NCI-H2107 treated with DMSO at 0.1 percent for 48 hours (cell line): ENCODE results near the gene DAW1.
"Not testable (repeated sequence)": the region's sequence is repeated elsewhere in the genome, so short reads cannot be mapped to it uniquely, and the experiment has no call there.

ENCODE experiments used
- DNase-seq: peaks from one replicate; lab custom pipeline; 2025; ENCODE audit not compliant: unreplicated experiment; lab: John Stamatoyannopoulos, UW

DAW1 gene

DNA sequence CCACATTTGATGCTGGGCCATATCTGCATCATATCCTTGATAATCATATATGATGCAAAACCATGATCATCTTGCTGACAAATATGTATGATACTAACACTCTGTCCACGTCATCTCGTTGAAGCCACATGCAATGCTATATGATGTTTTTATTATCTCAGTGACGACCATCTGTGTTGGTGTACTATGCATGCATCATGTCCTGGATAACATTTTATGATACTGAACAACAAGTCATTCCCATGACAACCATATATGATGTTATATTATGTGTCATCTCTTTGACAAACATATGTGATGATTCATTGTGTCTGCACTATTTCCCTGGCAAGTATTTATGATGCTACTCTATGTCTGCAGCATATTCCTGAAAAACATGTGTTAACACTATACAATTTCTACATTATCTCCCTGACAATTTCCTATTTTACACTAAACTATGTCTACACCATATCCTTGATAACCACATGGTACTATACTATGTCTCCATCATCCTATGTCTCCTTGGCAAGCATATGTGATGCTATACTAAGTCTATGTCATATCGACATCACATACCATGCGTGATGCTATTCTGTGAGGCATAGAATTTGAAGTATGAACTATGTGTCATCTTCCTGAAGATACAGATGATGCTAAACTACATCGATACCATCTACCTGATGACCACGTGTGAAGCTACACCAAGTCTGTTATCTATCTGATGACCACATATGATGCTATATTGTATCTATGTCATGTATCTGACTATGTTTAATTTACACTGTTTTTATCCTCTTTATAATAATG lies 37.0 kb downstream of the DAW1 start:
- no peak for DNase-seq

GRCh38 chr2:227914362-227914761 lies 42.9 kb downstream of the DAW1 start:
- DNase-seq = no peak

DNA sequence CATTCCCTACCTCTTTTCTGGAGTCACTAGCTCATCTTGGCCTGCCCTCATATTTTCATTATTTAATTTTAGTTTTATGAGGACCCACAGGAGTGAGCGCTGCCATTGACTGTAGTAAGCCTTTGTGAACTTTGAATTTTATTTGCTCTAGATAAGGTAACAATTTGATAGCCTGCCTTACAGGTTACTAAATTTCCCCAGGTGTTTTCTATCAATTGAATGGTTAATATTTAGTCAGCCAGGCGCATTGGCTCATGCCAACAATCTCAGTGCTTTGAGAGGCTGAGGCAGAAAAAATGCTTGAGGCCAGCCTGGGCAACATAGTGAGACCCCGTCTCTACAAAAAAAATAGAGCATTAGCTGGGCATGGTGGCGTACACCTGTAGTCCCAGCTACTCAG lies 50.2 kb downstream of the DAW1 start:
- no peak for DNase-seq

DNA sequence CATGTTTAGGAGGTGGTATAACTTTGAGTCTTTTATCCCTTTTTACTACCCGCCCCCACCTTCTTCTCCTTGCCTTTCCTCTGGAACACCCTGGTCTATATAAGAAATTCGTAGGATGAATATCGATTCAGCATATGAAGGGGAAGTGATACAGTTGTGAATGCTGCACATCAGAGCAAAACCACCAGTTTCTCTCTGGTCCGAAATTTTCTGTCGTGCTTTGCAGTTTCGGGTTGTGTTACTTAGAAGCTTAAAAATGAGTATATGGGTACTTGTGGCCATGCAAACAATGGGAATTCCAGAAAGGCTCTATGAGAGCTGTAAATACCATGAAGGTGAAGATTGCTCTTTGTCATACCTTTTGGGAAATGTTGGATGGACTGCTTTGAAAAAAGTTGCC lies 60.6 kb downstream of the DAW1 start:
- DNase-seq = no peak

DNA sequence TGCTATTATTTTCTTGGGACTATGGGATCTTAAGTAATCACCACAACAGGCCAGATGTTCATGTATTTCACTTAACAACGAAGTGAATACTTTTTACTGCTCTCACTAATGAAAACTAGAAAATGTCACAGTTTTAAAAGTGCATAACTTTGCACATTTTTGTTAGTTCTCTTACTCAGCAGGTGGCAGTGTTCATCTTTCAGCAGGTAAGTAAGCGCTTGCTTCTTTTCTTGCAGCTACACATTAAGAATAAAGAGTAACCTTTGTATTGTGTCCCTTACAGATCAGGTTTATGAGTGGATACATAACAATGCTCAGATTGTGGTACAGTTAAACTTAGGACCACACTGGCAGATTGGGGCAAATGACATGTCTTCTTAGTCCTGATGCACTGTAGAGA lies 61.0 kb downstream of the DAW1 start:
- DNase-seq = no peak

- peak; percentile 7 for DNase-seq
These were observed 62.5 kb downstream of the DAW1 start for GRCh38 chr2:227933884-227934283.

- not testable (repeated sequence) for DNase-seq
These were observed 64.8 kb downstream of the DAW1 start for GRCh38 chr2:227936249-227936648.

DNA sequence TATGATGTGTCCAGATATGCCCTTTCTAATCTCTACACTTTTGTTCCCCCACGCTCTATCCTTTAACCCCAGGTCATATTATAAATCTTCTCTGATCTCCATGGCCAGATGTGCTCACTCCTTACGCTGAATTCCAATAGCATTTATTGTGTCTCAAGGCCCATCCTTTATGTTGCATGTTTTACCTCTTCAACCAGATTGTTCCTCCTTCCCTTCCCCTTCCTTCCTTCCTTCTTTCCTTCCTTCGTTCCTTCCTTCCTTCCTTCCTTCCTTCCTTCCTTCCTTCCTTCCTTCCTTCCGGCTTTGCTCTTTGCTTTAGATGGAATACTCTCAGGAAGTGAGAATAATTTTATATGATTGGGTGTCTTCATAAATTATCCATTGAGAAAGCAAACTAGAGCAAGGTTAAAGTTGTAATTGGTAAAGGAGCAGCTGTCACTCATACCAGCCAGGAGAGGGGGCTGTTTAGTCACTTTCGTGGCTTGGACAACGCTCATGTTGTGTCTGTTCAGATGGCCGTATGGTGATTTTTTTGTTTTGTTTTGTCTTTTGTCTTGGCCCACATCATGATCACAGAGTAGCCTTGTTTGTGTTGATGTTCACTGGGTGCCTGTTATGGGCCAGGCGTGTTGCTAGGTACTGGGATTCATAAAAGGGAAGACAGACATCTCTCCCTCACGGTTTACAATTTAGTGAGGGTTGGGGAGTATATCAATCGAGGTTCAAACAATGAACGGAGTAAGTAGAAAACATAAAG lies 68.0 kb downstream of the DAW1 start:
- DNase-seq = peak; percentile 41

DNA sequence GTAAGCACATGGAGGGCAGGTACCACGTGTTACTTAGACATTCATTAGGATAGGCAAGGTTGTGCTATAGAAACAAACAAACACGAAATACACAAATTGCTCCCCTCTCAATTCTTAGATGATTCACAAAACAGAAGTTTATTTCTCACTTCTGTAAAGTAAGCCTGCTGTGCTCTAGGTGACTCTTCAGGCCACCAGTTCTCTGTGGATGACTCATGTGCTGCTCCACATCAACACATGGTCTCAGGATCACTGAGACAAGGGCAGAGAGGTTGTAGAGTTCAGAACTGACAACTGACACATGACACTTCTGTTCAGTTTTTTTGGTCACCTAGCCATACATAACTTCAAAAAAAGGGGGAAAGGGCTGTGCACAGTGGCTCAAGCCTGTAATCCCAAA lies 70.6 kb downstream of the DAW1 start:
- no peak for DNase-seq

DNA sequence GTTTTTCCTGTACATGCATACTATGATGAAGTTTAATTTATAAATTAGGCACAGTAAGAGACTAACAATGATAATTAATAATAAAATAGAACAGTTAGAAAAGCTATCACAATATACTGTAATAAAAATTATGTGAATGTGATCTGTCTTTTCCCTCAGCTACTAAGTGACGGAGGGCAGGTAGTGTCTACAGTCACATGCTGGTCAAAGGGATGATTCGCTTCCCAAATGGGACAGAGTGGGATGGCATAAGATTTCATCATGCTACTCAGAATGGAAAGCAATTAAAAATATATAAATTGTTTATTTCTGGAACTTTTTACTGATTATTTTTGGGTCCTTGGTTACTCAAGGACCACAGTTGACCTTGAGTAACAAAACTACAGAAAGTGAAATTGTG lies 71.5 kb downstream of the DAW1 start:
- no peak for DNase-seq

GRCh38 chr2:227960317-227960716 lies 88.9 kb downstream of the DAW1 start:
- DNase-seq = peak; percentile 8

- peak; percentile 81 for DNase-seq
These were observed 100.3 kb downstream of the DAW1 start for GRCh38 chr2:227971619-227972230.

DNA sequence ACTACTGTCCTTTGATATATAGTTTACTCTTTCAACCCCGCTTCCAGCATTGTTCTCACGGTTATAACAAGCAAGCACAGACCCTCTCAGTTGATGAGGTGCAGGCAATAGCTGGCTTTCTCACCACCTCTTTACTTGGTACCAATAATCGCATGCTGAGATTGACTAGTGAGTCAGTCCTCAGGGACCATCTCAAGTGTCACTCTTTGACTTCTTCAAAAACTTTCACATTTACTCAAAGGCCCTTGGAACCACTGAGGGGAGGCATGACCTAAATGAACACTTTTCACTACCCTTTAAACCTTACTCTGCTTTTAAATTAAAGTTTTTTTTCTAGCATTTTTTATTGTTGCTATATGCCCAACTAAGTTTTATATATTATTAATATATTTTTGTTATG lies 101.8 kb downstream of the DAW1 start:
- DNase-seq = peak; percentile 0
